GM12872 (cell line): Measurements from ENCODE around the gene EIF6.

Source experiments
- TF ChIP-seq, protein P1 (sequence below): IDR thresholded peaks from 3 replicates; pipeline ENCODE4 v1.5.1; 2011; ENCODE audit warnings: low read depth, mild to moderate bottlenecking, low read length, moderate library complexity; ENCODE audit not compliant: insufficient read depth

The EIF6 gene

DNA sequence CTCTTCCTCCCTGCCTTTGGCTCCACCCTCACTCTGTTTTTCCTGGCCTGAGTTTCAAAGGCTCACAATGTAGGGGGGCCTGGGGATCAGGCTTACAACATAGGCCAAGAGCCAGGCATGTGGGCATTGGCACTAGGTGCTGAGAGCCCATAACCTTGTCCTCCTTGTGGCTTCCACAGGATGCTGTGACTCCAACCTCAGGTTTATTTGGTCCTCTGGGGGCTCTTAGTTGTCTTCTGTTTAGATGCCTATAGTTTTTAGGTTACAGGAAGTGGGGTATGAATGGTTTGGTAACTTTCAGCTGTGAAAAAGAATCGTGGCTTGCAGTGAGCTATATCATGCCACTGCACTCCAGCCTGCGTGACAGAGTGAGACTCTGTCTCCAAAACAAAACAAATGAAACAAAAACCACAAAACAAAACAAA is 32.5 kb downstream of the EIF6 start:
- TF ChIP-seq, protein P1, sequence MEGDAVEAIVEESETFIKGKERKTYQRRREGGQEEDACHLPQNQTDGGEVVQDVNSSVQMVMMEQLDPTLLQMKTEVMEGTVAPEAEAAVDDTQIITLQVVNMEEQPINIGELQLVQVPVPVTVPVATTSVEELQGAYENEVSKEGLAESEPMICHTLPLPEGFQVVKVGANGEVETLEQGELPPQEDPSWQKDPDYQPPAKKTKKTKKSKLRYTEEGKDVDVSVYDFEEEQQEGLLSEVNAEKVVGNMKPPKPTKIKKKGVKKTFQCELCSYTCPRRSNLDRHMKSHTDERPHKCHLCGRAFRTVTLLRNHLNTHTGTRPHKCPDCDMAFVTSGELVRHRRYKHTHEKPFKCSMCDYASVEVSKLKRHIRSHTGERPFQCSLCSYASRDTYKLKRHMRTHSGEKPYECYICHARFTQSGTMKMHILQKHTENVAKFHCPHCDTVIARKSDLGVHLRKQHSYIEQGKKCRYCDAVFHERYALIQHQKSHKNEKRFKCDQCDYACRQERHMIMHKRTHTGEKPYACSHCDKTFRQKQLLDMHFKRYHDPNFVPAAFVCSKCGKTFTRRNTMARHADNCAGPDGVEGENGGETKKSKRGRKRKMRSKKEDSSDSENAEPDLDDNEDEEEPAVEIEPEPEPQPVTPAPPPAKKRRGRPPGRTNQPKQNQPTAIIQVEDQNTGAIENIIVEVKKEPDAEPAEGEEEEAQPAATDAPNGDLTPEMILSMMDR = no peak

DNA sequence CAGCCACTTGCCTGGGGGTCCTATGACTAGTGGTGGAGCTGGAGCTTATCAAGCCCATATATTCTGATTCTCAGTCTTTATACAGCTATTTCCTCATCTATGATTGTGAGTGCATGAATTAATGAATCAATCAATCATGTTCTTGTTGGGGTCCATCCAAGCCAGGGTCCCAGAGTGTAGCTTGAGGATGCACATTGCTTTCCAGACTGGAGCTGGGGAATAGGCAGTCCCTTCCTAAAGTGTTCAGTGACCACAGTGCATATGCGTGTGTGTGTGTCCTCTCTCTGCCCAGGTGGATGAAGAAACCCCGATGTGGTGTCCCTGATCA is 33.0 kb downstream of the EIF6 start:
- TF ChIP-seq, protein P1 = no peak

DNA sequence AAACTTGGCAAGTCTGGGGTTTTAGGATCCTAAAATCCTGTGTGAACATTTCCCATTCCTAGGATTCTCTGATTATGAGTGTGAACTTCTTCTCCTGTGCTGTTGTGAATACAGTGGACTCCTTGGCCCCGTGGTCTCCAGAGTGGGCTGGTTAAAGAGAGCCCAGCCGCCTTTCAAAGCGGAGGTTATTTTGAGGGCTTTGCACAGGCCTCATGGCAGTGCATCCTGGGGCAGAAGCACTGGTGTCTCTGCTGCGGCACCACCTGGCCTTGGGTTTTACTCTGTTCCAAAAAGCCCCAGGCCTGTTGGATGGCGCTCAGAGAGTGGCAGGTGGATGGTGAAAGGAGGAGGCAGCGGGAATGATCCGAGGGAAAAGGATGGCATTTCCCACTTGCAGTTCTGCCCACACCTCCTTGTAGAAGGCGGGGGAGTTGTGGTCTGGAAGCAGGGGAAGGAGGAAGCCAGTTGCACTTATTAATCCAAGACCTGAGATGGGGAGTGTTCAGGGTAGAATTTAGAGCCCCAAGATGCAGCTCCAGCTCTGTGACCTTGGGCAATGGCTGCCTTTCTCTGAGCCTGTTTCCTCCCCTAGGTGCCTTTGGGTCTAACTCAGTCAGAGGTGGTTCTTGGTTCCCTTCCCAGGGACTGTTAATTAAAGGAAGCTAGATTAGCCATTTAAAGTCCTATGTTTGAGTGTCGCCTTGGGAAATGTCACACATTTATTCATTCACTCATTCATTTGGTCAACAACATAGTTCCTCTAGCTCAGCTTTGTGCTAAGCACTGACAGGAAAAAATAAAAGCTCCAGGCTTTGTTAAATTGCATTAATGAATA is 35.7 kb downstream of the EIF6 start:
- TF ChIP-seq, protein P1 = no peak

DNA sequence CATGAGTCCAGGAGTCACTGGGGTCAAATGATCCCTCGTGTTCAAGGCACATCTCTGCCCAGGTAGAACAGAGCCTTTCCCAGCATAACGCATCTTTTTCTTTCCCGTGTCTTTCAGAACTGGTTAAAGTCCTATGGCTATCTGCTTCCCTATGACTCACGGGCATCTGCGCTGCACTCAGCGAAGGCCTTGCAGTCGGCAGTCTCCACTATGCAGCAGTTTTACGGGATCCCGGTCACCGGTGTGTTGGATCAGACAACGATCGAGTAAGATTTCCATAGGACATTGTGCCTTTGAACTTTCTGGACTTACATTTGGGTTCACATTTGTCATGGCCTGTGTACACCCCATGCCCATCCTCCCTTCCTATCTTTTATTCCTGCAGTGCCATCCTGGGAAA is 37.8 kb downstream of the EIF6 start:
- TF ChIP-seq, protein P1 = no peak

DNA sequence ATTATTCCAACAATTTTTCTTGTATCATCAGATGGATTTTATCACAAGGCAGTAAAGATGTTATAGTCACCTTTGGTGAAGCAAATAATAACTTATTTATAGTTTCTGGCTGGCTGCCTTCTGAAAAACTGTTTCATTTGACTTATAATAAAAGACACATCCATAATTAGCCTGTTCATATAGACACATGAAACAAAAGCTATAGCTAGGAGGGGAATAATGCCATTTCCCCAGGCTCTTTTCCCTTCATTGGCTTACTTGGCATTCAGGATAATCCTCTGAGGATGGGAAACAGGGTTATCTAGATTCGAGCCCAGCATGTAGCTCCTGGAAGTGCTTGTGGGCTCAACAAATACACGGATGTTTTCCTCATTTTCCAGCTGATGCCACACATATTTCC is 40.6 kb downstream of the EIF6 start:
- TF ChIP-seq, protein P1 = no peak

DNA sequence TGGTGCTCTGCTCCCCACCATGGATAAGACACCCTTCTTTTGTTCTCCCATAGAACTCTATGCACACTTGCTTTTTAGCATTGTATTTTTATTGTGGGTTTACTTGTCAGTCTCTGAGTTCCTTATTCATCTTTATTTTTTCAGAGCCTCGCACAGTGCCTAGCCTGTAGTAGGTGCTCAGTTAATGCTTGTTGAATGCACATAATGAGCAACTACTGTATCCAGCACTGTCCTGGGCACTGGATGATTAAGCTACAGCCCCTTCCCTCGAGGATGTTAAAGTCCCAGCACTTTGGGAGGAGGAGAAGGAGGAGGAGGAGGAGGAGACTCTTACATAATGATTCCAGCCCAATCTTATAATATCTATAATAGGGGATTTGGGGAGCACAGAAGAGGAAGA is 41.3 kb downstream of the EIF6 start:
- TF ChIP-seq, protein P1 = no peak

DNA sequence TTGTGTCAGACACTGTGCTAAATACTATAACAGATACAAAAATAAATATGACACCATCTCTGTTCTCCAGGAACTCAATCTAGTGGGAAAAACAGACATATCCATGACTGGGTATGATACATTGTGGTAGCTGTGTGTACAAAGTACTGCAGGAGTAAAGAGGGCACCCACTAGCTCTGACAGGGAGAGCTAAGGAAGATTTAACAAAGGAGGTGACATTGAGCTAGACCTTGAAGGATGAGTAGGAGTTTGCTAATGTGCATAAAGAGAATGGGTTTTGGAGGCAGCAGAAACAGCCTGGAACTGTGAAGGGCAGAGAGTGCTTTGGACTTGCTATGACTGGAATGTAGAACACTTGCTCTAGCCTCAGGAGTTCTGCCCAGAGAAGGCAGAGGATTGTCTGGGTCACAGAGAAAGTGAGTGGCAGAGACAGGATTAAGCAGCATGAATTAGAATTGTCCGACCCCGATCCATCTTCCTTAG is 43.7 kb downstream of the EIF6 start:
- TF ChIP-seq, protein P1 = no peak
